ENCODE results near the gene PCDH9.

- no peak for TF ChIP-seq CTCF (IDR thresholded peaks at IDR 0.05)
- no peak for TF ChIP-seq EP300 (IDR thresholded peaks at IDR 0.05)
- TF ChIP-seq POLR2A (IDR thresholded peaks at IDR 0.05), result no peak
- no peak for TF ChIP-seq POLR2AphosphoS5 (IDR thresholded peaks at IDR 0.05)
Observed at GRCh38 chr13:67193979-67194378, 36.2 kb downstream of the PCDH9 start.

All from suprapubic skin (tissue), 4 donors.